WTC11 (cell line): Measurements from ENCODE around the gene CCDC88B. TPM values are rescaled to one million over a fixed set of nuclear protein-coding genes. Genes with fewer than 3 reads are reported as not detected.

ENCODE experiments used
- ATAC-seq: fragments of 200-7000 bp; cut with Tn5 transposase; 2 replicates; pipeline ENCODE4 v1.10.0; 2021; ENCODE audit warnings: mild to moderate bottlenecking, moderate library complexity
- CTCF ChIA-PET: fragments of 300-600 bp; sonication (Branson Sonifier 250); formaldehyde crosslinking; loops from one replicate; lab custom pipeline; 2021; ENCODE audit warnings: antibody characterized with exemption; lab: Charles Lee
- POLR2A ChIA-PET: fragments of 350-600 bp; sonication (Branson Sonifier 250); formaldehyde crosslinking; loops from one replicate; lab custom pipeline; 2021; ENCODE audit warnings: antibody characterized with exemption; lab: Charles Lee
- DNase-seq: peaks from one replicate; pipeline ENCODE4 v3.0.0; 2021; ENCODE audit warnings: low spot score
- H3K27ac Mint-ChIP-seq: 2 replicates; pipeline ENCODE4 v1.8.0; 2021; ENCODE audit warnings: mixed read lengths
- H3K27me3 Mint-ChIP-seq: 2 replicates; pipeline ENCODE4 v1.8.0; 2021; ENCODE audit warnings: low read depth, mild to moderate bottlenecking, moderate library complexity, mixed read lengths
- H3K36me3 Mint-ChIP-seq: 2 replicates; pipeline ENCODE4 v1.8.0; 2021; ENCODE audit warnings: mixed read lengths
- H3K4me1 Mint-ChIP-seq: 2 replicates; pipeline ENCODE4 v1.8.0; 2022; ENCODE audit warnings: mixed read lengths
- H3K4me3 Mint-ChIP-seq: 2 replicates; pipeline ENCODE4 v1.8.0; 2021; ENCODE audit warnings: mild to moderate bottlenecking, moderate library complexity, mixed read lengths
- H3K9me3 Mint-ChIP-seq: 2 replicates; pipeline ENCODE4 v1.8.0; 2021; ENCODE audit warnings: mixed read lengths
- CREB1 ChIP-seq: sonication (generic); formaldehyde crosslinking; IDR thresholded peaks from 2 replicates; pipeline ENCODE4 v1.8.0; 2023; ENCODE audit warnings: mild to moderate bottlenecking, missing genetic modification reagents
- CREM ChIP-seq: sonication (generic); formaldehyde crosslinking; IDR thresholded peaks from 2 replicates; pipeline ENCODE4 v1.8.1; 2022; ENCODE audit warnings: mild to moderate bottlenecking, missing genetic modification reagents, moderate library complexity
- CTCF ChIP-seq: fragments of 200-600 bp; IDR thresholded peaks from 2 replicates; pipeline ENCODE4 v1.8.0; 2022; ENCODE audit warnings: antibody characterized with exemption
- E2F1 ChIP-seq: sonication (generic); formaldehyde crosslinking; IDR thresholded peaks from 2 replicates; pipeline ENCODE4 v1.8.0; 2022; ENCODE audit warnings: mild to moderate bottlenecking, missing genetic modification reagents
- FOXK1 ChIP-seq: sonication (generic); formaldehyde crosslinking; IDR thresholded peaks from 2 replicates; pipeline ENCODE4 v1.8.0; 2022; ENCODE audit warnings: mild to moderate bottlenecking, moderate library complexity, missing genetic modification reagents
- HMGXB4 ChIP-seq: sonication (generic); formaldehyde crosslinking; IDR thresholded peaks from 2 replicates; pipeline ENCODE4 v1.8.1; 2023; ENCODE audit warnings: mild to moderate bottlenecking, moderate library complexity, missing genetic modification reagents
- IRF1 ChIP-seq: sonication (generic); formaldehyde crosslinking; IDR thresholded peaks from 2 replicates; pipeline ENCODE4 v1.8.0; 2023; ENCODE audit warnings: missing genetic modification reagents
- JUN ChIP-seq: sonication (generic); formaldehyde crosslinking; IDR thresholded peaks from 2 replicates; pipeline ENCODE4 v1.8.0; 2023; ENCODE audit warnings: mild to moderate bottlenecking, missing genetic modification reagents
- MLX ChIP-seq: sonication (generic); formaldehyde crosslinking; IDR thresholded peaks from 2 replicates; pipeline ENCODE4 v1.8.1; 2023; ENCODE audit warnings: mild to moderate bottlenecking, missing genetic modification reagents, moderate library complexity
- NFATC4 ChIP-seq: fragments of 250-450 bp; sonication (Bioruptor Pico); IDR thresholded peaks from 2 replicates; pipeline ENCODE4 v1.9.0; 2021; ENCODE audit warnings: mild to moderate bottlenecking
- NFE2L1 ChIP-seq: sonication (generic); formaldehyde crosslinking; IDR thresholded peaks from 2 replicates; pipeline ENCODE4 v1.8.1; 2023; ENCODE audit warnings: missing genetic modification reagents
- NR3C1 ChIP-seq: sonication (generic); formaldehyde crosslinking; conservative IDR thresholded peaks from 2 replicates; pipeline ENCODE4 v1.8.1; 2023; ENCODE audit warnings: low read depth, mild to moderate bottlenecking, missing genetic modification reagents
- PRRX2 ChIP-seq: fragments of 250-450 bp; sonication (Bioruptor Pico); IDR thresholded peaks from 2 replicates; pipeline ENCODE4 v1.8.0; 2021; ENCODE audit warnings: mild to moderate bottlenecking
- TEAD4 ChIP-seq: sonication (generic); formaldehyde crosslinking; IDR thresholded peaks from 2 replicates; pipeline ENCODE4 v1.8.0; 2022; ENCODE audit warnings: mild to moderate bottlenecking, missing genetic modification reagents
- USF2 ChIP-seq: sonication (generic); formaldehyde crosslinking; IDR thresholded peaks from 2 replicates; pipeline ENCODE4 v1.8.1; 2023; ENCODE audit warnings: mild to moderate bottlenecking, missing genetic modification reagents, moderate library complexity
- ZBTB21 ChIP-seq: sonication (generic); formaldehyde crosslinking; IDR thresholded peaks from 2 replicates; pipeline ENCODE4 v1.8.1; 2023; ENCODE audit warnings: mild to moderate bottlenecking, missing genetic modification reagents, borderline replicate concordance
- ZNF219 ChIP-seq: sonication (generic); formaldehyde crosslinking; IDR thresholded peaks from 2 replicates; pipeline ENCODE4 v1.8.0; 2023; ENCODE audit warnings: missing genetic modification reagents, mild to moderate bottlenecking, borderline replicate concordance
- ZNF416 ChIP-seq: fragments of 250-450 bp; sonication (Bioruptor Pico); IDR thresholded peaks from 2 replicates; pipeline ENCODE4 v1.9.0; 2021; ENCODE audit warnings: mild to moderate bottlenecking, inconsistent platforms
- ZNF532 ChIP-seq: fragments of 250-450 bp; sonication (Bioruptor Pico); IDR thresholded peaks from 2 replicates; pipeline ENCODE4 v1.9.0; 2021; ENCODE audit warnings: mild to moderate bottlenecking, borderline replicate concordance
- ZSCAN18 ChIP-seq: fragments of 250-450 bp; sonication (Bioruptor Pico); IDR thresholded peaks from 2 replicates; pipeline ENCODE4 v2.1.2; 2022; ENCODE audit warnings: mild to moderate bottlenecking, moderate library complexity
- total RNA-seq: library from RNA; stranded (reverse); gene quantifications from 3 replicates; pipeline ENCODE4 v1.2.3, GENCODE V29; 2021

Gene CCDC88B
- total RNA-seq, 1 experiment from 2014 or later, result 17.0 TPM

- no peak for TF ChIP-seq NFE2L1
- TF ChIP-seq CTCF, result no peak
Measured at GRCh38 chr11:64347193-64347867, 7.3 kb downstream of the CCDC88B start (continued).

GRCh38 chr11:64348383-64349024 lies 8.5 kb downstream of the CCDC88B start:
- POLR2A ChIA-PET, result interaction anchor here (0.6 to 1.7 kb wide), 5 partner anchors 12 to 80 kb away, joined by 3 to 5 read pairs (median 4); partner anchors contain the start of gene PRDX5
- H3K9me3 Mint-ChIP-seq, result no peaks in the 10 kb centered on the region
- H3K27ac Mint-ChIP-seq, result no peak overlapping the region
- DNase-seq (no peak), ATAC-seq (peak; percentile 27)
- no peak for TF ChIP-seq HMGXB4 (CRISPR knock-in tag)
- TF ChIP-seq NR3C1, result no peak
- TF ChIP-seq ZBTB21, result no peak
- no peak for TF ChIP-seq ZNF219 (CRISPR knock-in tag)
- TF ChIP-seq MLX (CRISPR knock-in tag), result no peak
- TF ChIP-seq ZSCAN18 (CRISPR knock-in tag), result no peak
- no peak for TF ChIP-seq JUN (CRISPR knock-in tag)
- no peak for TF ChIP-seq E2F1 (CRISPR knock-in tag)
- TF ChIP-seq NFATC4, result no peak
- no peaks in the 10 kb centered on the region for H3K36me3 Mint-ChIP-seq
- no peak overlapping the region for H3K4me3 Mint-ChIP-seq
- CTCF ChIA-PET, result interaction anchor here (0.7 to 10.4 kb wide), 8 partner anchors 7 to 301 kb away, joined by 3 to 437 read pairs (median 7); partner anchors contain the start of genes CCDC88B, PRDX5 and TRMT112
- H3K27me3 Mint-ChIP-seq, result no peaks in the 10 kb centered on the region
- H3K4me1 Mint-ChIP-seq, result peaks cover 5% of the 10 kb centered on the region; the same call in 1 of the 2 replicates

- Mint-ChIP-seq H3K4me3 (no peak overlapping the region), H3K4me1 (peaks cover 5% of the 10 kb centered on the region; the same call in 1 of the 2 replicates), H3K27me3 (no peaks in the 10 kb centered on the region), H3K9me3 (no peaks in the 10 kb centered on the region), H3K36me3 (no peaks in the 10 kb centered on the region), H3K27ac (no peak overlapping the region)
- ATAC-seq, result no peak
- CTCF ChIA-PET, result interaction anchor here (1.0 to 10.4 kb wide), 7 partner anchors 8 to 300 kb away, joined by 4 to 437 read pairs (median 7); partner anchors contain the start of genes CCDC88B, PRDX5 and TRMT112
- no peak for DNase-seq
- POLR2A ChIA-PET, result interaction anchor here (0.7 to 1.7 kb wide), 2 partner anchors 31 to 48 kb away, joined by 4 to 5 read pairs; partner anchors contain the start of gene PRDX5
- TF ChIP-seq USF2 (CRISPR knock-in tag) (no peak), PRRX2 (no peak), TEAD4 (no peak), ZNF416 (CRISPR knock-in tag) (no peak), IRF1 (CRISPR knock-in tag) (no peak), ZNF532 (CRISPR knock-in tag) (no peak), FOXK1 (no peak), CREM (CRISPR knock-in tag) (no peak), CREB1 (CRISPR knock-in tag) (no peak)
Measured at GRCh38 chr11:64349025-64349387, 9.0 kb downstream of the CCDC88B start.
